Cerebellar nuclear complex (tissue), 1 donor: Measurements from ENCODE around the gene AFG3L2.
"Not testable (repeated sequence)": the region's sequence is repeated elsewhere in the genome, so short reads cannot be mapped to it uniquely, and the experiment has no call there.

Source experiments
- DNase-seq, 2 experiments: peaks; one replicate each; lab custom pipeline; 2025; lab: John Stamatoyannopoulos, UW

Gene AFG3L2

DNA sequence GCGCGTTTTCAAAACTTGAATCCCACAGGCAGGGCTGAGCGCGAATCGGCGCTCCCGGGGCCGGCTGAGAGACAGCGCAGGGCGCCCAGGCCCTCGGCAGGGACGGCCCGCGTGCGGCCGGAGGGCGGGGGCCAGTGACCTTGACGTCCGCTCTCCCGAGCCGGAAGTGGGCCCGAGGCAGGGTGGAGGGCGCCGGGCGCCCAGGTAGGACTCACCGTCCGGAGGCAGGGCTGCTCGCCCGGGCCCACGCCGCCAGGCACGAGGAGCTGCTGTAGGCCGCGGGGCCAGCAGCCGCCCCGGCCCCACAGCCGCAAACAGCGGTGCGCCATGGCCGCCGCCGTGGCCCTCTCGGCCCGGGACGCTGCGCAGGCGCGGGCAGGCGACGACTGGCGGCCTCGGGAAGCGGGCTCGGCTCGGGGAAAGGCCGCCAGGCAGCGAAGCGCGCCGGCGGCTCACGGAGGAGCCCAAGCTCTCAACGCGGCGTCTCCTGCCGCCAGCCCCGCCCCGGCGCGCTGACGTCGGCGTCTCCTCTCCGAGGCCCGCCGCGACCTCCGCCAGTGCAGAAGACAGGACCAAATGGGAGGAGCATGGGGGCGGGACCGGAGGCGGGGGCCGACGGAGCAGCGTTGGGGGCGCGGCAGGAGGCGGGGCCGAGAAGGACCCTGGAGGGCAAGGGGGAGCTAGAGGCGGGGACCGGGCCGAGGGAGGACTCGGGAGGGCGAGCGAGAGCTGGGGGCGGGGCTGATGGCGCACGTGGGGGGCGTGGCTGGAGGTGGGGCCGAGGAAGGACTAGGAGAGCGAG, at the start of gene AFG3L2:
Gene AFG3L2, minus strand, starts transcription at position 474 of the 802 bp plus-strand sequence. Its CDS starts 145 bp downstream, at position 329.
- peak; percentile 96 to 98 for DNase-seq

DNA sequence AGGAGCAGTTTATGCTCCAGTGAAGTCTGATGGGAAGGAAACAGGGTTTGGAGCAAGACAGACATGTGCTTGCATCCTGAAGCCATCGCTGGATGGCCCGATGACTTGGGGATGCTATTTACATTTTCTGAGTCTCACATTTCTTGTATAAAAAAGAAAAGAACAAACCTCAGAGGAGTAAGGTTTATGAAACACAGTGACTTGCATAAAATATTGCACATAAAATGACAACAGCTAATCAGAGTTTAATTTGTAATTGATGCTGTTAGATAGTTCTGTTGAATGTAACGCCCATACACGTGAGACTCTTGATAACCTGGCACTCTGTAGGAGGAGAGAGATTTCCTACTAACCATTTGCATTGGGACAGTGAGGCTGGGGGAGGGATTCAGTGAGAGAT, 47.2 kb upstream of the AFG3L2 start:
- DNase-seq, result no peak

DNA sequence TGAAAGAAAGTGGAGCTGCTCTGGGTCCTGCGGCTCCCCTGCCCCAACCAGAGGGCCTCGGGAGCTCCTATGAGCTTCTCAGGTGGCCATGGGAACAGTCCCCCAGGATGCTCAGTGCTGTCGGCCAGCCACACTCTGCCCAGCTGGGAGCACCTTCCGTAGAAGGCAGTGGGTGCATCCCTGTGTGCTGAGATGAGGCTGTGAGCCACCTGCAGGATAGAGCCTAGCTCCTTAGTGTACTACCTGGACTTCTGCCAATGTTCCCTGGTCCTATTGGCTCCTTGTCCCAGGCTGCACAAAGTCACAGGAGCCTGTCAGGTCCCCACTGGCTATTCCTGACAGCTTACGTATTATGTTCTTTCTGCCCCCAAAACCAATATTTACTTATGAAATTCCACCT, 46.8 kb upstream of the AFG3L2 start:
- no peak for DNase-seq

DNA sequence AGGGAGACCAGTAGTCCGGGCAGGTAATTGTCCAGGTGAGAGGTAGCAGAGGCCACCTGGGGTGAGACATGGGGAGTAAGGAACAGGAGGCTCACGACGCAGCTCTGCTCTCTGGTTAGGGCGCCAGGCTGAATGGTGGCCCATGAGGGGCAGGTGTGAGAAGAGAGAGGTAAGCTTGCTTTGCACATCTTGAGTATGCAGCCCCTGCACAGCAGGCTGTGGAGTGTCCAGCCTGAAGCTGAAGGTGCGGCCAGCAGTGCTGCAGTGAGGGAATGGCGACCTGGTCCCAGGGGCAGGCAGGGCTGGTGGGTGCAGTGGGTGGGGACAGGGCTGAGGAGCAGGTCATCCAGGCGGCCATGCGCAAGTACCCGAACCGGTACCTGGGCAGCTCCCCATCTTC, 46.4 kb upstream of the AFG3L2 start:
- no peak for DNase-seq

DNA sequence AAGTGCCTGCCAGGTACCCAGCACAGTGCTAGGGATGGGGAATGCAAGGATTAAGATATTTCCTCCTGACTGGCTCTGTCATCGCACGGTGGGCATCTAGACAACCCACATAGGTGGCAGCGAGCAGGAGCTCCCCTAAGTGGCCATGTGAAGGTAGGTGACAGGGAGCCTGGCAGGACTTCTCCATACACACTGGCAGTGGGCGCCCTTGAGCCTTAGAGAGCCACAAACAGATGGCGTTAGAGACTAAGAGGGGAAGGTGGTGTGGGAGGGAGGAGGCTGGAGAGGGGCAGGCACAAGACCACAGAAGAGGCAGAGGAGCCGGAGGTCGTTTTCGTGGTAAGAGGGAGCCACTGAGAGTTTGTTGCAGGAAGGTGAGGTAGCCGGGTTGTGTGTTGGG, 45.9 kb upstream of the AFG3L2 start:
- no peak for DNase-seq

DNA sequence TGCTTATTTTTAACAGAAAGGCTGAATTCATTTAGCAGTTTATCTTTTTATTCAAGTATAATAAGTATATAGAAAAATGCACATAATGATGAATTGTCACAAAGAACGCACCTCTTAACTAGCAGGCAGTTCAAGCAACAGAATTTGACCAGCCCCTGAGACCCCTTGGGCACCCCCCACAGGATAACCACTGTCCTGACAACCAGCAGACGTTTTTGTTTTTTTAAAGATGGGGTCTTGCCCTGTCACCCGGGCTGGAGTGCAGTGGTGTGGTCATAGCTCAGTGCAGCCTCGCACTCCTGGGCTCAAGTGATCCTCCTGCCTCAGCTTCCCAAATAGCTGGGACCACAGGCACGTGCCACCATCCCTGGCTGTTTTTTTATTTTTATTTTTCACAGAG, 44.7 kb upstream of the AFG3L2 start:
- DNase-seq, result no peak

DNA sequence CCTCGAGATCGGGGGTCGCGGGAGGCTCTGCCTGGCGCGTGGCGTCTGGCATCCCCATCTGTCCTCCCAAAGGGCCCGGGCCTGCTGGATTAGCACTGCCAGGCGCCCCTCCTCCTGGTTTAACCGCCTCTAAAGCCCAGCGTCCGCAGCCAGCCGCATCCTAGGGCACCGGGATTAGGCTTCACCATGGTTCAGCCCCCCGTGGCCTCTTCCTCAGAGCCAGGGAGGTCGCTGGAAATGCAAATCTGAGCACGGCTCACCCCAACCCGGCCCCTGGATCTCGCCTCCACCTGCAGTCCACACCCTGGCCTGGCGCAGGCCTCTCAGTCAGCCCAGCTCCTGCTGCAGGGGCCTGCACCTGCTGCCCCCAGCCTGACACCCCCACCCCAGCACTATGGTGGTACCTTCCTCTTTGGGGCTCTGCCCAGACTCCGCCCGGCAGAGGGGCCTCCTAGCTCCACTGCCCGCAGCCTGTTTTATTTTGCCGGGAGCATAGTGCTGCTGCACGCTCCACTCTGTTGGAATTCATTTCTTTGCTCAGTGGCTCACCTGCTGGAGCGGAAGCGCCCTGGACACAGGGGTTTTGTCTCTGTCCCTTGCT, 43.9 kb upstream of the AFG3L2 start:
- peak in 1 of 2 experiments; percentile 60 for DNase-seq

DNA sequence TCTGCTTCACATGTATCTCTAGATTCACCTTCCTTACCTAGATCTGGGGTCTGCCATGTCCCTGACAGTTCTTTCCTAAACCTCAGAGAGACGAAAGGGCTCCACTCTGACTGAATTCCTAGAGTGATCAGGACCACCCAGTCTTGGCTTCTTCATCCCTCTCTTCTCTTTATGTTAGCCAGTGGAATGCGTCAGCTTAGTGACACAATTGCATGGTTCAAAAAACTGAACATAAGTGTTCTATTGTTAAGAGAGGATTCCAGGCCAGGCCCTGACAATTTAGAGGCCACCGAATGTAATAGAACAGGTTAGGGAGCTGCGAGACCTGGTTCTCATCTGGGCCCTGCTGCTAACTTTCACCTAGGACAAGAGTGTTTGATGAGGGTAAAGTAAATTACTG, 40.7 kb upstream of the AFG3L2 start:
- DNase-seq, result no peak

DNA sequence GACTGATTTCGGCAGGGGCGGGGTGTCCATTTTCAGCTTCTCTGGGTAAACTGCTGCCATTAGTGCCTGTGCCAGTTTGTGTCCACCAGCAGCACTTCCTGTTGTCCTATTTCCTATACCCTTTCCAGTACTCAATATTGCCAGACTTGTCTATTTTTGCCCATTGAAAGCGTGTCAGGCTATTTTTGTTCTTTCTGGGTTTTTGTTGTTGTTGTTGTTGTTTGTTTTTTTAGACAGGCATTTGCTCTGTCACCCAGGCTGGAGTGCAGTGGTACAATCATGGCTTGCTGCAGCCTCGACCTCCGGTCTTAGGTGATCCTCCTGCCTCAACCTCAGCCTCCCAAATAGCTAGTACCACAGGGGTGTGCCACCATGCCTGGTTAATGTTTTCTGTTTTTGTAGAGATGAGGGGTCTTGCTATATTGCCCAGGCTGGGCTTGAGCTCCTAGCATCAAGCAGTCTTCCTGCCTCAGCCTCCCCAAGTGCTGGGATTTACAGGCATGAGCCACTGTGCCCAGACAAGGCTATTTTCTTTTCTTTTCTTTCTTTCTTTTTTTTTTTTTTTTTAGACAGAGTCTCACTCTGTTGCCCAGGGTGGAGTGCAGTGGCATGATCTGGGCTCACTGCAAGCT, 39.2 kb upstream of the AFG3L2 start:
- DNase-seq, result no peak

DNA sequence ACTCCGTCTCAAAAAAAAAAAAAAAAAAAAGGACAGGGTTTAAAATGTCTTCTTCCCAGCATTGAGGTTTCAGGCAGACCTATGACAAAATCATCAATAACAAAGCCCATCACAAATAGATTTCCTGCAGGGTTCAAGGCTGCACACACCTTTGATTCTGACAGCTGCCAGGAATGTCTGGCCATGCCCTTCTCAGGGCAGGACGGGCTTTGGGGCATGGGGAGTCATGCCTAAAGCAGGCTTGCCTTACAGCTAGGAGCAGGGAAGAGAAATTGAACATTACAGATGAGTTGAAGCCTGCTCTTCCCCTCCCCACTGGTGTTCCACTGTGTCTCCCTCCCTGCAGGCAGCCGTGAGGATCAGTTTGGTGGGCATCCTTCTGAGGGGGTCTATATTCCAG, 34.4 kb upstream of the AFG3L2 start:
- no peak for DNase-seq

DNA sequence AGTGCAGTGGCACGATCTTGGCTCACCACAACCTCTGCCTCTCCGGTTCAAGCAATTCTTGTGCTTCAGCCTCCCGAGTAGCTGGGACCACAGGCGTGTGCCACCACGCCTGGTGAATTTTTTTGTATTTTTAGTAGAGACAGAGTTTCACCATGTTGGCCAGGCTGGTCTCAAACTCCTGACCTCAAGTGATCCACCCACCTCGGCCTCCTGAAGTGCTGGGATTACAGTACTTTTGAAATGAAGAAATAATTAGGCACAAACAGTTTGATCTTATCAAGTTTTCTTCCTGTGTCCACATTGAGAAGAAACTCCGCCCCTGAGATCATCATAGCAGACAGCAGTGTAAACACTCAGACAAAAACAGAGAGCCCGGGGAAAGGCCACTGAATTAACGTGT, 33.7 kb upstream of the AFG3L2 start:
- DNase-seq, result not testable (repeated sequence)

DNA sequence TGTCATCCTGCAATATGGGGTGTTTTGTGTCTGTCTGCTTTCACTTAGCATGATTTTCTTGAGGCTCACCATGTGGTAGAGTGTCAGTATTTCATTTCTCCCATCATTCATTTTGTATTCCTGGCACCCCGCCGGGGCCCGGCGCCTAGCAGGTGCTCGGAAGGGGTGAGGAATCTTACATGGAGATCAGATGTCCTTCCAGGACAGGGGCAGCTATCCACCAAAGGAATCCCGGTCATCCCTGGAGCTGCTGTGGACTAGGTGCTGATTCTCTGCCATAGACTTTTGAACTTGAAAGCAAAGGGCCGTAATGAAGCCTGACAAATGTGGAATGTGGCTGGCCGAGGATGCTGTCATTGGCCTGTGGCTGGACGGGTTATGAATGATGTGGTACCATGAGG, 33.1 kb upstream of the AFG3L2 start:
- DNase-seq, result no peak

DNA sequence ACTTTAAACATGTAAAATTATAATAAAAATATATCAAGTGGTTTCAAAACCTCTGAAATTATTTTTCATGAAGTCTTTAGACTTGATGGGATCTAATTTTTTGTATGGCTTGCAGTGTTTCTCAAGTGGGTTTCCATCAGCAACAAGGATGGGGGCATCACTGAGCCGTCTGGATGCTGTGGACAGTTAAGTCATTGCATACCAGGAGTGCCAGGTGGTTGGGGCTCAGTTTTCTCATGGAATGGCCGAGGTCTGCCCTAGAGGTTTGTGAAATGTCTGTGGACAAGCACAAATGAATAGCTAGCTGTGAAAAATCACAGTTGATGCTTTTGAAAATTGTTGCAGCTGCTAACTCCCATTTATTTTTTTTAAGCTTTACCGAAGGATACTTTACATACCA, 32.4 kb upstream of the AFG3L2 start:
- no peak for DNase-seq

DNA sequence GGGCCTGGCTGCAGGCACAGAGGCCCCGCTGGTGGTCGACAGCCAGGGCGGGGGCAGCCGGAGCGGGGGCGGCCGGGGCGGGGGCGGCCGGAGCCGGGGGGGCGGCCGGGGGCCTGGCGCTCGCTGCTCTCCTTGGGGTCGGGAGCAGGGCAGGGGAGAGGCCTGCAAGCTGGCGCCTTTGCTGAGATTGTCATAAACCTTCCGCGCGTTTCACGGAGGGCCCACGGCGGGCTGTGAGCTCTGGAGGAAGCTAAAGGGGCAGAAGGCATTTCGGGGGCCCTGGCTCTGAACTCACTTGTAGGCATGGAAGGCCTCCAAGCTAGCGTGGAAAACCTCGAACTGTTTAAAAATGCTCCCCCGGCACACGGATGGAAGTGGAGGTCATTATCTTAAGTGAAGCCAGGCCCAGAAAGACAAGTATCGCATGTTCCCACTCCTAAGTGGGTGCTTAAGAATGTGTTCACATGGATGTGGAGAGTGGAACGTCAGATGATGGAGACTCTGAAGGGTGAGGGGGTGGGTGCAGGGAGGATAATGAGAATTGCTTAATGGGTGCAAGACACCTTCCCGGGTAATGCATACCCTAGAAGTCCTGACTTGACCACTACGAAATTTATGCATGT, 31.3 kb upstream of the AFG3L2 start:
- DNase-seq, result no peak

DNA sequence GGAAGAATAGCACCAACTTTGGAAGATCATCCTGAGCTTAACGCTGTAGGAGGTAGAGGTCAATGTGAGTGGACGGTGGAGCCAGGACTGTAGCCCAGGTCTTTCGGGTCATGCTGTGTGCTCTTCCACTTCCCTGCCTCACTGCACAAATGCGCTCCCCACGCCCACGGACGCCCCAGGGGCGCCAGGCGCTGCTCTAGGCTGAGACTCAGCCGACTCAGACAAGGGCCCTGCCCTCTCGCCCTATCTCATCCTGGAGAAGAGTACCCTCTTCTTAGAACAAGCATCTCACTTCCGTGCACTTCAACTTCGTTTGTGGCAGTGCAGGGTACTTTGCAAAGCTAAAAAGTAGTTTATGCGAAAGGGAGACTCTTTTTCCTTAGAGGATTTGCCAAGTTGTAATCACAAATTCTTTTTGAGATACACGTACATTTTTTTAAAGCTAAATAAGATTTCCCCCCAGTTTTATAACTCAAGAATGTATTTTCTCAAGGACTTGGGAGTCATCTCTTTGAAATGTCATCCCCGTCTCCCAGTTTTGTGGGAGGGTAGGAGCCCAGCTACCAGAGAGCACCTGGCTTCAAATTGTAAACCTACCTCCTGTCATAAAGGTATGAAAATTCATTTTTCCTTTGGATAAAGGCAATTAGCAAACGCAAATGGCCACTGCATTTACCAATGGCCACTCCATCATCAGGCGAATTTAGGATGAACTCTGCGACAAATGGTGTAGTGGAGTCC, 29.5 kb upstream of the AFG3L2 start:
- DNase-seq, result no peak

DNA sequence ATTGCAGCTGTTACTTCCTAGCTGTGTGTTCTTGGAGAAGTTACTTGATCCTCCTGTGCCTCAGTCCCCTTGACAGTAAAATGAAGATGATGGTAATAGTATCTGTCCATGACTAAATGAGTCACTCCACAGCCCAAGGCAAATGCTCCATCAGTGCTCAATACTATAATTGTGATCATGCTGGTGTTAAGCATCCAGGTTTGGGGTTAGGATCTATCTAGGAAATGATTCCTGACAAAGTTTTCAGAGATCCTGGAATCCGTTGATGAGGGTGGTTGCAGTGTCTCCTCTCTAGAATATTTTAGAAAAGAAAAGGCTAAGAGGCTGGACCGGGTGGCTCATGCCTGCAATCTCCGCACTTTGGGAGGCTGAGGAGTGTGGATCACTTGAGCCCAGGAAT, 28.0 kb upstream of the AFG3L2 start:
- no peak for DNase-seq

DNA sequence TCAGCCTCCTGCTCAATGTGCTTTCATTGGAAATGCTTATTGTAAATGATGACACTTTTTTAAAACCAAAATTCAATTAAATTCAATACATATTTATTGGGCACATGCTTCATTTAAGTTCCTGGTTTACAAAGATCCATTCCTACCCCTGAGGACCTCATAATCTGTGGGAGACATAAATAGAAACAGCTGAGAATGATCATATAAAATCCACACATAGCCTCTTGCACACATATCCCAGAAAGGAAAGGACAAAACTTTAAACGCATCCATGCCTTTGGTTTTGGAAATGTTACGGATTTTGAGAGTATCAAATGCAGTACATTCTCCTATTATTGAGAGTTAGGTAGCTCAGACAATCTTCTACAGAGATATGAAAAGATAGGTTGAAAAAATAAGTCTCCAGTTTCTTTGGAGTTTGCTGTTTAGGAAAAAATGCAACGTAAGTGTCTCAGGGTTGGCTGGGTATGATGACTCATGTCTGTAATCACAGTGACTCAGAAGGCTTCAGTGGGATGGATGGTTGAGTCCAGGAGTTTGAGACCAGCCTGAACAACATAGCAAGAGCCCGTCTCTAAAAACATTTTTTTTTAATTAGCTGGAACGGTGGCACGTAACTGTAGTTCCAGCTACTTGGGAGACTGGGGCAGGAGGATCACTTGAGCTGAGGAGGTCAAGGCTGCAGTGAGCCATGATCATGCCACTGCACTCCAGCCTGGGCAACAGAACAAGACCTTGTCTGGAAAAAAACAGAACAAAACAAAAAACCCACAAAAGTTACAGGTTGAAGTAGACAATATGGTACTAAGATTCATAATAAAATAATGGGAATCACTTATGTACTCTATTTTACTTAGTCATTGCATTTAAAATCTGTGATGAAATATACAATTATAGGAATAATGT, 26.8 kb upstream of the AFG3L2 start:
- DNase-seq, result no peak

DNA sequence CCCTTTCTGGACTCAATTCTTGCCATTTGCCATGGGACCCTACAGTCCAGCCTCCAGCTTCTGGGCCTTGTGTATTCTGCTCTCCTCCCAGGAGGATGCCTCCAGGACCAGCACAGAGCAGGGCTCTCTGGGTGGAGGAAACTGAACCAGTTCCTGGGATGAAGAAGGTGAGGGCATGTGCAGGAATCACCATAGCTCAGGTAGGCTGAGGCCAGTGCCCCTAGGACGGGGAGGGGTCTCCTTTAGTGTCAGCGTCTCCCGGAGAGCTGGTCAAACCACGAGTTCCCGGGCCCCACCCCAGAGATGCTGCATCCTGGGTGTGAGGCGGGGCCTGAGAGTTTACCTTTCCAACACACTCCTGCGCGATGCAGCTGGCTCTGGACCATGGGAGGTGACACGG, 24.9 kb upstream of the AFG3L2 start:
- no peak for DNase-seq

DNA sequence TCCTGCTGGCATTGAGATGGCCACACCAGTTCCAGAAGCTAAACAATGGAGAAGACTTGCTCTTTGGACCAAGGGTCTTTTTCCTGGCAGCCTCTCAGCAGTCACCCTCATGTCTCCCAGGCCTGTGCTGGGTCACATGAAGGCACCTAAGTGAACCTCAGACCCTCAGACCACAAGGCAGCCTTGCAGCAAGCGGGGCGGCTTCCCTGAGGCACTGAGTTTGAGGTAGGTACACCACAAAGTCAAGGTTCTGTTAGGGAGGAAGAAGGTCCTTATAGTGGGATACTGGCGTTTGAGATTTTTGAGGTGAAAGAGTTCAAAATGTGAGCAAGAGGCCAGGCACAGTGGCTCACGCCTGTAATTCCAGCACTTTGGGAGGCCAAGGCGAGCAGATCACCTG, 22.2 kb upstream of the AFG3L2 start:
- DNase-seq, result no peak

DNA sequence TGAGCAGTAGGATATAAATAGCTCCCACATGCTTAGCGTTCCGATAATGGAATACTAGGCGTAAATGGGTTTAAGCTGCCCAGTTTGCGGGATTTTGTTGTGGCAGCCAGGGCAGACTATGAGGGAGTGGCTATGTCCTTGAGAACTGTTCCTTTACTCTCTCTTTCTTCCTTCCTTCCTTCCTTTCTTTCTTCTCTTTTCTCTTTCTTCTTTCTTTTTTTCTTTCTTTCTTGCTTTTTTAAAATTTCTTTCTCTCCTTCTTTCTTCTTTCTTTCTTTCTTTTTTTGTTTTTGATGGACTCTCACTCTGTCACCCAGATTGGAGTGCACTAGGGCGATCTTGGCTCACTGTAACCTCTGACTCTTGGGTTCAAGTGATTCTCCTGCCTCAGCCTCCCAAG, 21.6 kb upstream of the AFG3L2 start:
- no peak for DNase-seq

DNA sequence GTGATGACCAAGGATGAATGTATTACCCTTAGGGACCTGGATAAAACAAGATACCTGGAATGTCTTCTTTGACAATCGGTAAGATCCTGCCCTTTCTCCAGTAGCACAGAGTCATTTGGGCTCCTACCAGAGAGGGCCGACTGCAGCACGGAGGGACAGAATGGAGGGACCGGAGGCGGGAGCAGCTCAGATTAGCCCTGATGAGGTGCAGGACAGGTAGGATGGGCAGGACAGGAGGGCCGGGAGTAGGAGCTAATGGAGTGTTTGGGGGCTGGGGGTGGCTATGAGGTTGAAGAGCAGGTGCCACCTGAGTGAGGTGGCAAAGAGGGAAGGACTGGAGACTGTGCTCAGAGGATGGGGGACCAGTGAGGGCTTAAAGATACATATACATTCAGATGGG, 20.8 kb upstream of the AFG3L2 start:
- no peak for DNase-seq
